RWPE2 (cell line): ENCODE data around the gene GINS2.

Experiments used
- ATAC-seq: fragments of 200-7000 bp; cut with Tn5 transposase; 3 replicates; pipeline ENCODE4 v1.9.1; 2021; ENCODE audit warnings: low read depth
- DNase-seq: peaks from one replicate; pipeline ENCODE4 v3.0.0-alpha.2; 2020; ENCODE audit warnings: low spot score
- H3K27ac ChIP-seq: fragments of 450-650 bp; 2 replicates; pipeline ENCODE4 v1.5.1; 2017; ENCODE audit warnings: mild to moderate bottlenecking; ENCODE audit not compliant: poor library complexity, severe bottlenecking
- H3K27me3 ChIP-seq: fragments of 250-450 bp; sonication (Bioruptor Pico); 2 replicates; pipeline ENCODE4 v1.5.1; 2021; ENCODE audit warnings: mild to moderate bottlenecking, moderate library complexity; ENCODE audit not compliant: insufficient read depth, poor library complexity, severe bottlenecking
- H3K36me3 ChIP-seq: fragments of 250-450 bp; sonication (Bioruptor Pico); 2 replicates; pipeline ENCODE4 v1.5.1; 2020; ENCODE audit warnings: low read depth, mild to moderate bottlenecking, moderate library complexity
- H3K4me1 ChIP-seq: fragments of 250-450 bp; sonication (Bioruptor Pico); 2 replicates; pipeline ENCODE4 v1.5.1; 2021; ENCODE audit warnings: mild to moderate bottlenecking, moderate library complexity; ENCODE audit not compliant: insufficient read depth, poor library complexity, severe bottlenecking
- H3K4me3 ChIP-seq: fragments of 250-450 bp; sonication (Bioruptor Pico); 2 replicates; pipeline ENCODE4 v1.5.1; 2021; ENCODE audit warnings: mild to moderate bottlenecking, moderate library complexity; ENCODE audit not compliant: severe bottlenecking
- H3K9me3 ChIP-seq: fragments of 250-450 bp; sonication (Bioruptor Pico); 2 replicates; pipeline ENCODE4 v1.5.1; 2021; ENCODE audit warnings: mild to moderate bottlenecking, moderate library complexity; ENCODE audit not compliant: severe bottlenecking
- CTCF ChIP-seq: fragments of 450-650 bp; IDR thresholded peaks from one replicate; pipeline ENCODE4 v1.5.1; 2017; ENCODE audit warnings: mild to moderate bottlenecking, moderate library complexity; ENCODE audit not compliant: poor library complexity, severe bottlenecking

GINS2 gene

GRCh38 chr16:85658504-85659326, 30.0 kb downstream of the GINS2 start:
- H3K4me1 ChIP-seq: no peaks in the 10 kb centered on the region
- no peak overlapping the region for H3K27ac ChIP-seq
- no peak for ATAC-seq
- H3K36me3 ChIP-seq: peaks cover 81% of the 10 kb centered on the region
- no peak overlapping the region for H3K4me3 ChIP-seq
- no peak for TF ChIP-seq CTCF
- H3K9me3 ChIP-seq: no peaks in the 10 kb centered on the region
- DNase-seq: no peak
- H3K27me3 ChIP-seq: no peaks in the 10 kb centered on the region

- Histone ChIP-seq H3K36me3 (peaks cover 78% of the 10 kb centered on the region), H3K4me3 (no peak overlapping the region), H3K27me3 (no peaks in the 10 kb centered on the region), H3K9me3 (no peaks in the 10 kb centered on the region), H3K27ac (no peak overlapping the region), H3K4me1 (no peaks in the 10 kb centered on the region)
- no peak for TF ChIP-seq CTCF
- no peak for DNase-seq
- no peak for ATAC-seq
These were observed 30.8 kb downstream of the GINS2 start for GRCh38 chr16:85657996-85658395.

GRCh38 chr16:85657267-85657650, 31.5 kb downstream of the GINS2 start:
- no peak for TF ChIP-seq CTCF
- Histone ChIP-seq H3K9me3 (no peaks in the 10 kb centered on the region), H3K27ac (no peak overlapping the region), H3K36me3 (peaks cover 73% of the 10 kb centered on the region), H3K4me1 (no peaks in the 10 kb centered on the region), H3K4me3 (no peak overlapping the region), H3K27me3 (no peaks in the 10 kb centered on the region)
- no peak for DNase-seq
- ATAC-seq: no peak

- no peak for TF ChIP-seq CTCF
- DNase-seq (no peak), ATAC-seq (no peak)
- Histone ChIP-seq H3K4me1 (no peaks in the 10 kb centered on the region), H3K36me3 (peaks cover 67% of the 10 kb centered on the region), H3K4me3 (no peak overlapping the region), H3K27ac (no peak overlapping the region), H3K27me3 (no peaks in the 10 kb centered on the region), H3K9me3 (no peaks in the 10 kb centered on the region)
These were observed 32.1 kb downstream of the GINS2 start for GRCh38 chr16:85656351-85657266.
